Measurements from ENCODE around the gene UBB.
A peak's percentile ranks its signal among the peaks of the same experiment; 100 is the strongest.
"Not testable (repeated sequence)": the region's sequence is repeated elsewhere in the genome, so short reads cannot be mapped to it uniquely, and the experiment has no call there.

The UBB gene

DNA sequence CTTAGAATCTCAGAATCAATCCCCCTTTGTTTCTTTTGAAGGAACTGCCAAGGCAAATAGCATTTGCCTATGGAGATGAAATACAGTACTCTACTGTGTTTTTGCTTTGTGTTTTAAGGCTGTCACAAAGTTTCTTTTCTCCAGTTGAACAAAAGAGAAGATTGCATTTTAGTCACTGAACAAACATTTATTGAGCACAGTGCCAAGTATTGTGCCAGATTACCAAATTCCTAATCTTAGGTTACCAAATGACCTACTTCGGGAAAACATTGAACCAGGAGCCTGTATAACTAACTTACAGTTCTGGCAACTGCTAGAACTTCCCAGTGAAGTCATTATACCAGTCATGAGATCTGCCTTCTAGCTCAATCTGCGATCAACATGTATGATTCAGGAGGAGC, 3.0 kb upstream of the UBB start:
- no peak for DNase-seq (ENCODE audit: low spot score)

DNA sequence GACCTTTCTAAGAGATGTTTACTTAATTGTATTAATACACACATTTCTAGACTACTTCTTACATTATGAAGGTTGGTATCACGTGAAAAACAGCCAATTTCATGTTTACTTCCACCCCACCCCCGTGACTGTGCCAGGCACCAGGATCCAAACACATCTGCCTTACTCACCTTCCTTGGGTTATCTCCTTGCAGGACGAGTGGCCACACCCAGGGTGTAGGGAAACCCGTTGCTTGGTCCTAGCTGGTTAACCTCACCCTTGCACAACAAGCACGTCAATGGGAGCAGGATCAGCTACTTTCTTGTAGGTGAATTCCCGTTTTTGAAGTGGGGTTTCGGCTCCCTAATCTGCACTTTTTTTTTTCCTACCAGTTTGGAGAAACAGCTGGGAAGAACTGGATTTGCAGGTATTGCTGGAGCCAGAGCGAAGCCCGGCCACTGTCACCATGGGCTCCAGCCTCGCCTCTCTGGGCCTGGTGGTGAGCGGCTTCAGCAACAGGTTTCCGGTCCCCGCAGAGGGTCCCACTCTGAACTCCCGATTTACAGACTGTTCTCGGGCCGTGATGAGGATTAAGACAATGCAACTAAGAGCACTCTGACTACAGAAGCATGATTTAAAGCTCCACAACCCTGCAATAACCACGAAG, 2.1 kb upstream of the UBB start:
- DNase-seq (ENCODE audit: low spot score): no peak

GRCh38 chr17:16379654-16380053, 1.2 kb upstream of the UBB start:
- no peak for DNase-seq (ENCODE audit: low spot score)

GRCh38 chr17:16381496-16381820, 567 bp downstream of the UBB start:
- DNase-seq (ENCODE audit: low spot score): no peak

DNA sequence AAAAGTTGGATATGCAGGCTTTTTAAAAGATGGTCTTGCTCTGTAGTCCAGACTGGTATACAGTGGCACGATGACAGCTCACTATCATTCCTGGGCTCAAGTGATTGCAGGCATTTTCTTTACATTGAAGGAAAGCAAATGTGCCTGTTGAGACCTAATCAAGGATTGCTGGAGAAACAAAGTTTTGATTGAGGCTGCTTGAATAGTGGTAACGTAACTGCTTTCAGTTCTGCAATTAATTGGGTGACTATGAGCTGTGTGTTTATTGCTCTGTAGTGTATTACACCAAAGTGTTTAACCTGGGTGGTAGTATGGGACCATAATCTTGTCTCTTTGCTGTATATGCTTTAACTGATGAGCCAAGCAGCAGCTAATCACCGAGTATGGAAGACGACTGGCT, 2.3 kb downstream of the UBB start:
- DNase-seq (ENCODE audit: low spot score): no peak

DNA sequence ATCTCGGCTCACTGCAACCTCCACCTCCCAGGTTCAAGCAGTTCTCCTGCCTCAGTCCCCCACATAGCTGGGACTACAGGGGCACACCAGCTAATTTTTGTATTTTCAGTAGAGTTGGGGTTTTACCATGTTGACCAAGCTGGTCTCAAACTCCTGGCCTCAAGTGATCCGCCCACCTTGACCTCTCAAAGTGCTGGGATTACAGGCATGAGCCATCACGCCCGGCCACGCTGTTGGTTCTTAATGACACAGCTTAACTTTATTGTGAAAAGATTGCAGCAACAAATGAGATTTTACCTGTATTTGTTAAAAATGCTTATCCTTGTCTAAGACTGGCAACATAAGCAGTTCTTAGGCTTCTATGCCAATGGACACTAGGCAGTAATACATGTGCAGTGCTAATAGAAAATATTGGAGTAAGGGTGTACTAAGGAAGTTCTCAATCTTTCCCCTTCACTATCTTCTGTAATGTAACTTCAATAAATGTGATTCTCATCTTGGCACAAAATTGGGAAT, 2.9 kb downstream of the UBB start:
- no peak for DNase-seq (ENCODE audit: low spot score)

- DNase-seq (ENCODE audit: low spot score): no peak
These were observed 3.7 kb downstream of the UBB start for GRCh38 chr17:16384557-16384956.

DNA sequence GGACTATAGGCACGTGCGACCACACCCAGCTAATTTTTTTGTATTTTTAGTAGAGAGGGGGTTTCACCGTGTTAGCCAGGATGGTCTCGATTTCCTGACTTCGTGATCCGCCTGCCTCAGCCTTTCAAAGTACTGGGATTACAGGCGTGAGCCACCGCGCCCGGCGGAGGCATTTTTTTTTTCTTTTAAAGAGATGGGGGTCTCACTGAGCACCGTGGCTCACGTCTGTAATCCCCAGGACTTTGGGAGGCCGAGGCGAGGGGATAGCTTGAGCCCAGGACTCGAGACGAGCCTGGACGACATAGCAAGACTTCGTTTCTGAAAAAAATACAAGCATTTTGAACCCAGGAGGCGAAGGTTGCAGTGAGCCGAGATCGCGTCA, 5.2 kb downstream of the UBB start:
- not testable (repeated sequence) for DNase-seq (ENCODE audit: low spot score)

DNA sequence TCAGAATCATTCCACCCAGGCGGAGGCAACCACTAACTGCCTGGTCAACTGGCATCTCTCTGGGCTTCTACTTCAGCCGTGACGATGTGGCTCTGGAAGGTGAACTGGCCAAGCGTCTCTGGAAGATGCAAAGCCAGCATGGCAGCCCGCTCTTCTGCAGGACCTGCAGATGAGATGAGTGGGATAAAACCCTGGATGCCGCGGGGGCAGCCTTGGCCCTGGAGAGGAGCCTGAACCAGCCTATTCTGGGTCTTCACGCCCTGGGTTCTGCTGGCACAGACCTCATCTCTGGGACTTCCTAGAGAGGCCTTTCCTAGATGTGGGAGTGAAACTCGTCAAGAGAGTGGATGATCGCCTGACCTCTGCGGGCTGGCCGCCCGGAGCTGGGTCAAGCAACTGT, 10.6 kb downstream of the UBB start:
- DNase-seq (ENCODE audit: low spot score): no peak

GRCh38 chr17:16392491-16392890, 11.6 kb downstream of the UBB start:
- not testable (repeated sequence) for DNase-seq (ENCODE audit: low spot score)

GRCh38 chr17:16395887-16396286, 15.0 kb downstream of the UBB start:
- not testable (repeated sequence) for DNase-seq (ENCODE audit: low spot score)

- DNase-seq (ENCODE audit: low spot score): not testable (repeated sequence)
These were observed 15.8 kb downstream of the UBB start for GRCh38 chr17:16396693-16397092.

DNA sequence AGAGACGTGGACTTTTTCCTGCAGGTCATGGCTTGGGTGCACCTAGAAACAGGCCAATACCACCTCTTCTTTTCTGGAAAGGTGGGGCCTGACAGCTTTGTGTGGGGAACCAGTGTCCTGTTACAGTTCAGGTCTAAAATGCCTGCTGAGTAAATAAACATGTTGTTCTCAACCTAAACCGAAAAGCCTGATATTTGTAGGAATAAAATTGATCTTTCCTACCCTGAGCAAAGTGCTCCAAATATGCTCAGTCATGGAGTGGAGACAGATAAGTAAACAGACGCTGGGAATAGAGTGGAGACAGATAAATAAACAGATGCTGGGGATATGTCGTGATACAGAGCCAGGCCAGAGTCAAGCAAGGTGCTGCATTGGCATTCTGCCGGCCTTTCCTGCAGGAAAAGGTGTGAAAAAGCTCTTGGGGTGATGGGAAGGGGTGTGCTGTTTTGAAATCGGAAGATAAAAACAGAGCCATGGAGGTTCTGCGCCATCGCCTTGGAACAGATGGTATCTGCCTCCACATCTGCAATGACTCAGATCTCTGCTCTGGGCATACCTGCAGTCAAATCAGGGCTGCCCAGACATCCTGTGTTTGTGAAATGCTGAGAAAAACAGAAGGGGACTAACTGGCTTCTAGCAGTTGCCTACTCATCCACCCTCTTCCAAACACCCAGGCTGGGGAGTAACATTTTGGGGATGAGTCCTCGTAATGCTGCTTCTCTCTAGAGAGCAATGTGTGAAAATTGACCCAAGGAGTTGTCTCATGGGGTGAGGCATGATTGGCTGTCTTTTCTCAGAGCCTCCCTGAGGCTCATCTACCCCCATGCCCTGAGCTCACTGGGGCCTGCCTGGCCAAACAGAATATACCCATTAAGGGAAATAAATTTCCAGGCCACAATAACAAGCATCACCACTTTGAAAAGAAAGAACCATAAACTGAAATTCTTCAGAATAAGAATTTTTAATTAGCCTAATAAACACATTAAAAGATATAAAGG, 17.7 kb downstream of the UBB start:
- no peak for DNase-seq (ENCODE audit: low spot score)

DNA sequence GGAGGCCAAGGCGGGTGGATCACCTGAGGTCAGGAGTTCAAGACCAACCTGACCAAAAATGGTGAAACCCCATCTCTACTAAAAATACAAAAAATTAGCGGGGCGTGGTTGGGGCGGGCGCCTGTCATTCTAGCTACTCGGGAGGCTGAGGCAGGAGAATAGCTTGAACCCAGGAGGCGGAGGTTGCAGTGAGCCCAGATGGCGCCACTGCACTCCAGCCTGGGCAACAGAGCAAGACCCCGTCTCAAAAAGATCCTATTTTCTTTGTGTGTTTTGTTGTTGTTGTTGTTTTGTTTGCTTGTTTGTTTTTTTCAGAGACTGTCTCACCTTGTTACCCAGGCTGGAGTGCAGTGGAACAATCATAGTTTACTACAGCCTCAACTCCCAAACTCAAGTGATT, 23.0 kb downstream of the UBB start:
- DNase-seq (ENCODE audit: low spot score): not testable (repeated sequence)

GRCh38 chr17:16406742-16407674, 26.1 kb downstream of the UBB start:
- DNase-seq (ENCODE audit: low spot score): no peak

DNA sequence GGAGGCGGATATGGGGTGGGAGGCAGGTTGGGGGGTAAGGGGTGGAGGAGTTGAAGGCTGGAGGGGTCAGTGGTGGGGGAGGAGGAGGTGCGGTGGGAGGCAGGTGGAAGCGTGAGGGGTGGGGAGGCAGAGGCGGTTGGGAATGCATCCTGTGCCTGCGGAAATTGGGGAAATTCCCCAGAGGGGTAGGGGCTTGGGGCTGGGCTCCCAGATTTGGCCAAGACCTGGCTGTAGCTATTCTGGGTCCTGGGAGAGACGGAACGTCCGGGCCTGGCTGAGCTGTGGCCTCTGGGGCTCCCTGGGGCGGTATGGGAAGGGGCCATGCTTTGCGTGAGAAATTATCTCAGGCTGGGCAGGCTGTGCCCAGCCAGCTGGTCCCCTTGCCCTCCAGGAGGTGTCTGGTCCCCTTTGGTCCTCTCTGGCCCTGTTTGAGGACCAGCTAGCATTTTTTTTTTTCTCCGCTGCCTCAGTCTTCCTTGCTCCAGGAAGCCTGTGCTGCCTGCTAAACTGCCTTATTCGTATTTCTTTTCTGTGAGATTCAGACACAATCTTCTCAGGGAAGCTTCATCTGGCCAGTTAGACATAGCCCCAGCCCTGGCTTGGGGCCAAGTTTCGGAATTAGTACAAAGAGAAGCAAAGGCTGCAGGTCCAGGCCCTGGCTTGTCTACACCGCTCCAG, 27.2 kb downstream of the UBB start:
- DNase-seq (ENCODE audit: low spot score): no peak

- peak; percentile 63 for DNase-seq (ENCODE audit: low spot score)
These were observed 34.4 kb downstream of the UBB start, which contains the start of gene TRPV2 for GRCh38 chr17:16415031-16415924. Gene TRPV2 (plus strand): TSS chr17:16415571. CDS start chr17:16417669, 2,098 bp downstream.

DNA sequence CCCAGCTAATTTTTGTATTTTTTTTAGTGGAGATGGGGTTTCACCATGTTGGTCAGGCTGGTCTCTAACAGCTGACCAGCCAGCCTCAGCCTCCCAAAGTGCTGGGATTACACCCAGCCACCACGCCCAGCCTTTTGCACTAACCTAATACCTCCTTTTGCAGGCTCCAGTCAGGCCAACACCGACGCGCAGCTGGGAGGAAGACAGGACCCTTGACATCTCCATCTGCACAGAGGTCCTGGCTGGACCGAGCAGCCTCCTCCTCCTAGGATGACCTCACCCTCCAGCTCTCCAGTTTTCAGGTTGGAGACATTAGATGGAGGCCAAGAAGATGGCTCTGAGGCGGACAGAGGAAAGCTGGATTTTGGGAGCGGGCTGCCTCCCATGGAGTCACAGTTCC, 36.5 kb downstream of the UBB start:
- no peak for DNase-seq (ENCODE audit: low spot score)

DNA sequence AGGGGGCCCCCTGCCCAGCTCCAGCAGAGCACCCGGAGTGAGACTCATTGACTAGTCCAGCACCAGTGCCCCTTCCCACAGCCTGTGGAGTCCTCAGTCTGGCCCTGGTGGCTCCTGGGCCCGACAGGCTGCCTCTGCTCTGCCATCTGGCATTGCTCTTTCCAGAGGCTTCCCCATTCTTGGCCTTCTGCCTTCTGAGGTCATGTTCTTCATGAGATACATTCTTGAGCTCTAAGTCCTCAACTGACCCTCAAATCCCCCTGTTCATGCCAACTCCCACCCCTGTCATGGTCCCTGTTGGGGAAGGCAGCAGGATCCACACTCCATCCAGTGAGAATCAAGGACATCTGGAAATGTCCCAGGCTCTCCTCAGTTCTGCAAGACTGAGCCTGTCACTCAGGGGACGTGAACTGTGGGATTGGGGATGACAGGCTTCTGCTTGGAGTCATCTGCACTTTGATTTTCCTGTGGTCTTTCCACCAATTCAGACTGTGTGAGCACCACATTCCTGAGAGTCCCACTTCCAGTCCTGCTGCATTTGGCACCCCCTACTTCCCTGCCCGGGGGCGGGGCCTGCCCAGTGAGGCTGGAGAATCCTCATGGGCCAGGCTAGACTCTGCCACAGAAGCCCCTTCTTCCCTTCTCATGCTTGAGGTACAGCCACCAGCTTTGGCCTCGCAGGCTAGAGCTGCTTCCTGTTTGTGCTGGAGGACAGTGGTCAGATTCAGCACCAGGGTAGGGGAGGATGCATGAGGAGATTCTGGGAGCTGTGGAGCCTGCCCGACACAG, 37.2 kb downstream of the UBB start:
- no peak for DNase-seq (ENCODE audit: low spot score)

DNA sequence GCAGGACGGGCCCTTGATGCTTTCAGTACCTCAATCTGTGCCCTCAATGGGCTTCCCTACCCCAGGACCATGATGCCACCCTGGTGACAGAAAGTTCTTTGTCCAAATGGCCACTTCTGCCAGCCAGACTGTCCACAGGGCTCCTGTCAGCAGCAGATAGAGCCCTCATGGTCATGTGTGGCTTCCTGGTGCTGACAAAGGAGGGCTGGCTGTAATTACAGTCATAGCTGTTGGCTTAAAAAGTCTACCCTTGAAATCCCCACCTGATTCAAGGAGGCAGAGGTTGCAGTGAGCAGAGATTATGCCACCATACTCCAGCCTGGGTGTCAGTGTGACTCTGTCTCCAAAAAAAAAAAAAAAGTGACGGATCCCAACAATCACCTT, 37.8 kb downstream of the UBB start:
- DNase-seq (ENCODE audit: low spot score): no peak

Data from left forelimb (tissue), 1 donor.